Mucosa of rectum (tissue), 2 donors: Measurements from ENCODE around the gene TMEM100.

Source experiments
- H3K27ac ChIP-seq, 2 donors: one replicate each; pipeline ENCODE4 v1.7.0; 2013; ENCODE audit warnings: inconsistent platforms in 2 of 2, low read depth in 2 of 2, low read length in 2 of 2
- H3K27me3 ChIP-seq, 2 donors: one replicate each; pipeline ENCODE4 v1.7.0; 2013; ENCODE audit warnings: low read length in 2 of 2; ENCODE audit not compliant: control insufficient read depth in 2 of 2, insufficient read depth in 2 of 2
- H3K36me3 ChIP-seq, 2 donors: one replicate each; pipeline ENCODE4 v1.7.0; 2013; ENCODE audit warnings: low read length in 2 of 2; ENCODE audit not compliant: control insufficient read depth in 2 of 2, insufficient read depth in 2 of 2
- H3K4me1 ChIP-seq, 2 donors: one replicate each; pipeline ENCODE4 v1.7.0; 2013; ENCODE audit warnings: low read length in 2 of 2, mild to moderate bottlenecking in 1 of 2; ENCODE audit not compliant: control insufficient read depth in 2 of 2, insufficient read depth in 2 of 2
- H3K4me3 ChIP-seq, 2 donors: one replicate each; pipeline ENCODE4 v1.7.0; 2013; ENCODE audit warnings: low read length in 2 of 2
- H3K9ac ChIP-seq, 2 donors: one replicate each; pipeline ENCODE4 v1.7.0; 2013; ENCODE audit warnings: low read length in 2 of 2, low read depth in 1 of 2, mild to moderate bottlenecking in 1 of 2
- H3K9me3 ChIP-seq, 2 donors: one replicate each; pipeline ENCODE4 v1.7.0; 2013; ENCODE audit warnings: low read length in 2 of 2; ENCODE audit not compliant: control insufficient read depth in 2 of 2
- donor health status: healthy.
- donor health status: Normal muscosa, but diverticular disease.

The TMEM100 gene

GRCh38 chr17:55745258-55745657 is 22.6 kb upstream of the TMEM100 start:
- Histone ChIP-seq H3K9me3 (no peaks in the 10 kb centered on the region), H3K9ac (no peak overlapping the region), H3K4me1 (no peaks in the 10 kb centered on the region), H3K27ac (no peak overlapping the region), H3K4me3 (no peak overlapping the region), H3K36me3 (no peaks in the 10 kb centered on the region), H3K27me3 (no peaks in the 10 kb centered on the region)

GRCh38 chr17:55743103-55743679 is 20.5 kb upstream of the TMEM100 start:
- Histone ChIP-seq H3K9ac (no peak overlapping the region), H3K27me3 (no peaks in the 10 kb centered on the region)

GRCh38 chr17:55742272-55743102 is 19.8 kb upstream of the TMEM100 start:
- H3K27ac ChIP-seq: no peak overlapping the region
- H3K9me3 ChIP-seq: no peaks in the 10 kb centered on the region
- no peak overlapping the region for H3K9ac ChIP-seq
- no peaks in the 10 kb centered on the region for H3K27me3 ChIP-seq
- H3K4me3 ChIP-seq: no peak overlapping the region
- no peaks in the 10 kb centered on the region for H3K4me1 ChIP-seq
- H3K36me3 ChIP-seq: no peaks in the 10 kb centered on the region

More at GRCh38 chr17:55743103-55743679, 20.5 kb upstream of the TMEM100 start:
- no peak overlapping the region for H3K4me3 ChIP-seq
- no peaks in the 10 kb centered on the region for H3K9me3 ChIP-seq
- no peak overlapping the region for H3K27ac ChIP-seq
- no peaks in the 10 kb centered on the region for H3K4me1 ChIP-seq
- no peaks in the 10 kb centered on the region for H3K36me3 ChIP-seq

- Histone ChIP-seq H3K9ac (no peak overlapping the region), H3K27me3 (no peaks in the 10 kb centered on the region), H3K36me3 (no peaks in the 10 kb centered on the region), H3K9me3 (no peaks in the 10 kb centered on the region), H3K27ac (no peak overlapping the region), H3K4me1 (no peaks in the 10 kb centered on the region), H3K4me3 (no peak overlapping the region)
Observed at GRCh38 chr17:55741356-55741700, 18.7 kb upstream of the TMEM100 start.

GRCh38 chr17:55740511-55741355 is 18.1 kb upstream of the TMEM100 start:
- Histone ChIP-seq H3K36me3 (no peaks in the 10 kb centered on the region), H3K4me3 (no peak overlapping the region), H3K27ac (no peak overlapping the region)

GRCh38 chr17:55737976-55738501 is 15.4 kb upstream of the TMEM100 start:
- Histone ChIP-seq H3K36me3 (no peaks in the 10 kb centered on the region), H3K4me3 (no peak overlapping the region), H3K9me3 (no peaks in the 10 kb centered on the region), H3K27ac (no peak overlapping the region), H3K4me1 (no peaks in the 10 kb centered on the region), H3K27me3 (no peaks in the 10 kb centered on the region), H3K9ac (no peak overlapping the region)

More at GRCh38 chr17:55740511-55741355, 18.1 kb upstream of the TMEM100 start:
- H3K27me3 ChIP-seq: no peaks in the 10 kb centered on the region
- no peaks in the 10 kb centered on the region for H3K9me3 ChIP-seq
- H3K9ac ChIP-seq: no peak overlapping the region
- H3K4me1 ChIP-seq: no peaks in the 10 kb centered on the region

GRCh38 chr17:55735731-55736405 is 13.2 kb upstream of the TMEM100 start:
- no peak overlapping the region for H3K4me3 ChIP-seq
- H3K27ac ChIP-seq: no peak overlapping the region
- no peaks in the 10 kb centered on the region for H3K36me3 ChIP-seq
- peaks cover 0 to 3% of the 10 kb centered on the region in 2 donors for H3K4me1 ChIP-seq
- no peak overlapping the region for H3K9ac ChIP-seq
- no peaks in the 10 kb centered on the region for H3K27me3 ChIP-seq
- no peaks in the 10 kb centered on the region for H3K9me3 ChIP-seq

- Histone ChIP-seq H3K4me3 (no peak overlapping the region), H3K36me3 (no peaks in the 10 kb centered on the region), H3K4me1 (peaks cover 0 to 3% of the 10 kb centered on the region in 2 donors), H3K27me3 (no peaks in the 10 kb centered on the region), H3K27ac (no peak overlapping the region), H3K9me3 (no peaks in the 10 kb centered on the region), H3K9ac (no peak overlapping the region)
Observed at GRCh38 chr17:55734128-55734781, 11.6 kb upstream of the TMEM100 start.

- Histone ChIP-seq H3K36me3 (no peaks in the 10 kb centered on the region), H3K27ac (peak overlapping the region; percentile 19 to 26), H3K4me1 (peaks cover 0 to 3% of the 10 kb centered on the region in 2 donors), H3K27me3 (no peaks in the 10 kb centered on the region), H3K9ac (peak overlapping the region in 1 of 2 donors; percentile 30), H3K4me3 (peak overlapping the region in 1 of 2 donors; percentile 47), H3K9me3 (no peaks in the 10 kb centered on the region)
Observed at GRCh38 chr17:55731586-55732250, 9.1 kb upstream of the TMEM100 start.
